HG02973 (cell line): ENCODE results near the gene RPL7L1.
A peak's percentile ranks its signal among the peaks of the same experiment; 100 is the strongest.
"Not testable (repeated sequence)": the region's sequence is repeated elsewhere in the genome, so short reads cannot be mapped to it uniquely, and the experiment has no call there.

ENCODE experiments used
- ATAC-seq: cut with Tn5 transposase; IDR thresholded peaks from one replicate; pipeline ENCODE4 v1.9.1; 2021; ENCODE audit warnings: moderate library complexity; ENCODE audit not compliant: unreplicated experiment

Gene RPL7L1

GRCh38 chr6:42879372-42880239 is at the start of gene RPL7L1:
Gene RPL7L1, plus strand, starts transcription at chr6:42879616. Its CDS starts 295 bp downstream, at chr6:42879911.
- ATAC-seq = peak; percentile 88

- no peak for ATAC-seq
Measured at GRCh38 chr6:42831237-42831636, 48.2 kb upstream of the RPL7L1 start.

GRCh38 chr6:42834056-42834455 is 45.4 kb upstream of the RPL7L1 start:
- ATAC-seq = no peak

GRCh38 chr6:42841844-42842584 is 37.4 kb upstream of the RPL7L1 start:
- no peak for ATAC-seq

- ATAC-seq = no peak
Measured at GRCh38 chr6:42845327-42845694, 34.1 kb upstream of the RPL7L1 start.

GRCh38 chr6:42846505-42846904 is 32.9 kb upstream of the RPL7L1 start:
- no peak for ATAC-seq

GRCh38 chr6:42848700-42849099 is 30.7 kb upstream of the RPL7L1 start:
- ATAC-seq = no peak

GRCh38 chr6:42851599-42851998 is 27.8 kb upstream of the RPL7L1 start:
- ATAC-seq = no peak

GRCh38 chr6:42860036-42860435 is 19.4 kb upstream of the RPL7L1 start:
- ATAC-seq = no peak

GRCh38 chr6:42860481-42860880 is 18.9 kb upstream of the RPL7L1 start:
- no peak for ATAC-seq

- no peak for ATAC-seq
Measured at GRCh38 chr6:42864602-42865001, 14.8 kb upstream of the RPL7L1 start.

- ATAC-seq = no peak
Measured at GRCh38 chr6:42870145-42870936, 9.1 kb upstream of the RPL7L1 start.

- ATAC-seq = no peak
Measured at GRCh38 chr6:42871711-42872110, 7.7 kb upstream of the RPL7L1 start.

- ATAC-seq = no peak
Measured at GRCh38 chr6:42873313-42873712, 6.1 kb upstream of the RPL7L1 start.

- no peak for ATAC-seq
Measured at GRCh38 chr6:42877695-42878094, 1.7 kb upstream of the RPL7L1 start.

- ATAC-seq = not testable (repeated sequence)
Measured at GRCh38 chr6:42880240-42880817, 913 bp downstream of the RPL7L1 start.

- not testable (repeated sequence) for ATAC-seq
Measured at GRCh38 chr6:42880871-42881270, 1.5 kb downstream of the RPL7L1 start.

- ATAC-seq = no peak
Measured at GRCh38 chr6:42885702-42886101, 6.3 kb downstream of the RPL7L1 start.

GRCh38 chr6:42888201-42888600 is 8.8 kb downstream of the RPL7L1 start:
- not testable (repeated sequence) for ATAC-seq

GRCh38 chr6:42889815-42890214 is 10.4 kb downstream of the RPL7L1 start:
- ATAC-seq = no peak
